GM19397 (cell line): ENCODE results near the gene CNTNAP4.

Experiments
- ATAC-seq: cut with Tn5 transposase; IDR thresholded peaks from one replicate; pipeline ENCODE4 v1.9.1; 2021; ENCODE audit warnings: mild to moderate bottlenecking, moderate library complexity; ENCODE audit not compliant: unreplicated experiment

Gene CNTNAP4

GRCh38 chr16:76276745-76277438 lies at the start of gene CNTNAP4:
Gene CNTNAP4 (plus strand): TSS chr16:76277401. CDS start chr16:76277663, 262 bp downstream.
- ATAC-seq = no peak

GRCh38 chr16:76228546-76229146 lies 48.6 kb upstream of the CNTNAP4 start:
- no peak for ATAC-seq

GRCh38 chr16:76232704-76233103 lies 44.5 kb upstream of the CNTNAP4 start:
- ATAC-seq = no peak

- ATAC-seq = no peak
These were observed 42.2 kb upstream of the CNTNAP4 start for GRCh38 chr16:76235025-76235424.

GRCh38 chr16:76235426-76235825 lies 41.8 kb upstream of the CNTNAP4 start:
- no peak for ATAC-seq

- ATAC-seq = no peak
These were observed 39.7 kb upstream of the CNTNAP4 start for GRCh38 chr16:76237471-76237870.

- ATAC-seq = no peak
These were observed 35.4 kb upstream of the CNTNAP4 start for GRCh38 chr16:76241755-76242154.

GRCh38 chr16:76243620-76244019 lies 33.6 kb upstream of the CNTNAP4 start:
- ATAC-seq = no peak

- no peak for ATAC-seq
These were observed 30.6 kb upstream of the CNTNAP4 start for GRCh38 chr16:76246587-76246986.

- peak; percentile 91 for ATAC-seq
These were observed 11.7 kb upstream of the CNTNAP4 start for GRCh38 chr16:76265434-76266045.

- no peak for ATAC-seq
These were observed 8.4 kb upstream of the CNTNAP4 start for GRCh38 chr16:76268824-76269223.

GRCh38 chr16:76277460-76278030 lies 344 bp downstream of the CNTNAP4 start:
- no peak for ATAC-seq

GRCh38 chr16:76278086-76278485 lies 885 bp downstream of the CNTNAP4 start:
- ATAC-seq = no peak

GRCh38 chr16:76278980-76279379 lies 1.8 kb downstream of the CNTNAP4 start:
- ATAC-seq = no peak

- ATAC-seq = no peak
These were observed 3.4 kb downstream of the CNTNAP4 start for GRCh38 chr16:76280421-76281215.

GRCh38 chr16:76287466-76287865 lies 10.3 kb downstream of the CNTNAP4 start:
- no peak for ATAC-seq

- no peak for ATAC-seq
These were observed 15.0 kb downstream of the CNTNAP4 start for GRCh38 chr16:76292218-76292617.

- ATAC-seq = no peak
These were observed 16.8 kb downstream of the CNTNAP4 start for GRCh38 chr16:76293980-76294379.

GRCh38 chr16:76294396-76295214 lies 17.4 kb downstream of the CNTNAP4 start:
- no peak for ATAC-seq

- no peak for ATAC-seq
These were observed 20.7 kb downstream of the CNTNAP4 start for GRCh38 chr16:76297941-76298340.
